HEK293T (cell line): ENCODE data around the gene CBY1.

Experiments
- ARNT ChIP-seq: fragments of 450-650 bp; IDR thresholded peaks from 2 replicates; pipeline ENCODE4 v1.6.1; 2017; ENCODE audit warnings: mild to moderate bottlenecking
- ELF4 ChIP-seq: fragments of 450-650 bp; IDR thresholded peaks from 2 replicates; pipeline ENCODE4 v1.6.1; 2017; ENCODE audit warnings: antibody characterized with exemption
- FOXA1 ChIP-seq: fragments of 450-650 bp; IDR thresholded peaks from 2 replicates; pipeline ENCODE4 v1.6.1; 2016; ENCODE audit warnings: mild to moderate bottlenecking
- FOXM1 ChIP-seq: fragments of 450-650 bp; IDR thresholded peaks from 2 replicates; pipeline ENCODE4 v1.6.1; 2017; ENCODE audit warnings: mild to moderate bottlenecking, borderline replicate concordance
- L3MBTL2 ChIP-seq: fragments of 450-650 bp; conservative IDR thresholded peaks from 2 replicates; pipeline ENCODE4 v1.6.1; 2016; ENCODE audit warnings: mild to moderate bottlenecking
- SP1 ChIP-seq: fragments of 450-650 bp; IDR thresholded peaks from 2 replicates; pipeline ENCODE4 v1.6.1; 2017
- TARDBP ChIP-seq: fragments of 450-650 bp; IDR thresholded peaks from 2 replicates; pipeline ENCODE4 v1.6.1; 2016

- no peak for TF ChIP-seq SP1
- TF ChIP-seq L3MBTL2, result peak; percentile 64
- no peak for TF ChIP-seq FOXA1
- TF ChIP-seq ARNT, result no peak
- no peak for TF ChIP-seq ELF4
- TF ChIP-seq TARDBP, result no peak
- TF ChIP-seq FOXM1, result no peak
Observed at GRCh38 chr22:38700270-38700788, 43.9 kb downstream of the CBY1 start.
